HG03066 (cell line): ENCODE results near the gene IDI1.
"Not testable (repeated sequence)": the region's sequence is repeated elsewhere in the genome, so short reads cannot be mapped to it uniquely, and the experiment has no call there.

Source experiments
- ATAC-seq: cut with Tn5 transposase; IDR thresholded peaks from one replicate; pipeline ENCODE4 v1.9.1; 2021; ENCODE audit warnings: low read depth; ENCODE audit not compliant: unreplicated experiment

Gene IDI1

DNA sequence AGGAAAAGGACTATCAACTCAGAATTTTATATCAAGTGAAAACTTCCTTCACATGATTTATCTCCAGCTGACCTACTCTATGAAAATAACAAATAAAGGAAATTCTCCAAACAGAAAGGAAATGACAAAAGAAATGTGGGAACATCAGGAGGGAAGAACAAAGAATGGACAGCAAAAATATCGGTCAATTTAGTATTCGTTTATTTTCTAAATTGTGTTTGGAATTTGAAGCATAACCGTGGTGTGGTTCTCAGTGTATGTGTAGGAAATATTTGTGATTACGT is 16.0 kb upstream of the IDI1 start:
- no peak for ATAC-seq

GRCh38 chr10:1063232-1063865 is 14.4 kb upstream of the IDI1 start:
- no peak for ATAC-seq

DNA sequence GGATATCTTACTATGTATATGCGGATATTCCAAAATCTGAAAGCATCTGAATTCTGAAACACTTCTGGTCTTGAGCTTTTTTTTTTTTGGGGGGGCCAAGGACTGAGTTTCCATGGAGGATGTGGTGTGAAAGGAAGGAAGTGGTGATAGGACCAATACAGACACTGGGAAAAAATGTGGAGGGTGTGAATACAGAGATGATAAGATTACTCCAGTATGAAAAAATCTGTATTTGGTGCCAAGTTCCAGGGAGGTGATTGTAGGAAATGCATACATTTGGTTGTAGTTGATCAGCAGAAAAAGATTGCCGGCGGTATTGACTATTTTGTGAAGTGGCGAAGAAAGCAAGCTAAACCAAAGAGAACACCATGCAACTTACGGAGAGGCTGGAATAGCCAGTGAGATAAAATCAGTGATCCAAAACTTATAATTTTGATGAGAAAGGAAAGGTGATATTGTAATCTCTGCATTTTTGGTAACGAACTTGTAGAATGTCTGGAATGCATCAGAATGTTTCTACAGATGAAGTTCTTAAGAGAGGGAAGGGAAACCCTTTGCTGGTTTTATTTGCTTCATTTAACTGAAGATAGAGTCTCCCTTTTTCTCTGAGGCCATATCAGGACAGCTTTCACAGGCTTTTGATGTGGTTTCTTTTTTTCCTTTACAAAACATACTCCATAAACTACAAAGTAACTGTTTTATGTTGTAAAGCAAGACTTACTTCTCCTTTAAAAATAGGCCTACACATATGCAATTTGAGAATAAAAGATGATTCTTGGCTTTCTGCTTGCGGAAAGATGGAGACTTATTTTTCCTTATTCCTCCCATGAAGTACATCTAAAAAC is 13.2 kb upstream of the IDI1 start:
- ATAC-seq: no peak

- no peak for ATAC-seq
Measured at GRCh38 chr10:1059902-1060301, 11.0 kb upstream of the IDI1 start.

- no peak for ATAC-seq
Measured at GRCh38 chr10:1058017-1058416, 9.1 kb upstream of the IDI1 start.

GRCh38 chr10:1057106-1057657 is 8.3 kb upstream of the IDI1 start:
- no peak for ATAC-seq

DNA sequence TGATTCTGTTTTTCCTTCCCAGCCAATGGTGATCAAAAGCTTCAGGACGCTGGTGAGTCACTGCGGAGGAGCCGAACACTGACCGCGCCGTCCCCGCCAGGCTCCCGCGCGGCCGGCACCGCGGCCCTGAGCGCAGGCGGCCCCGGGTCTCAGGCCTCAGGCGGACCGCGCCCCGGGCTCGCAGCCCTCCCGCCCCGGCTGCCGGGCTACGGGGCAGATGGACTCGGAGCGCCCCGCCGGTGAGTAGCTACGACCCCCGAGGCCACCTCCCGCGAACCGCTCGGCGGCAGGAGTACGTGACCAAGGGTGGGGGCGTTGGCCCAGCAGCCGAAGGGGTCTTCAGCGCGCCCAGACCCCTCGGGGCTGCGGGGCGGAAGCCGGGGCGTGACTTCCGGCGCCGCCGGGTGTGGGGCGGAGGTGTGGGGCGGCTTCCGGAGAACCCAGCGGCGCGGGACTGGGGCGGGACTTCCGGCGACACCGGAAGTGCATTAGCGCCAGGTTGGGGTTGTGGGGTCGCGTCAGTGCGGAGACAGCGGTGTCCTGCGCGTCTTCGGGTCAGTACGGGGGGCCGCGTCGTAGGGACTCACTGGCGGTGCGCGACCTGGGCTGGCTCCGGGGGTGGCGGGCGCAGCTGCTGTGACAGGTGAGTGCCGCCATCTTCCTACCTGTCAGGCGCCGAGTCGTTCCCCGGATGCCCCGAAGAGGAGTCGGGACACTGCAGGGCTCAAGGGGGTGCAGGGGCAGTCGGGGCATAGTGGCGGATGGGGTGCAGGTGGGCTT is 7.6 kb upstream of the IDI1 start, which contains the start of gene WDR37:
Gene WDR37 (plus strand): TSS at position 60 of the 780 bp plus-strand sequence. CDS start 15,771 bp downstream, outside the sequence.
- ATAC-seq: peak; percentile 93

DNA sequence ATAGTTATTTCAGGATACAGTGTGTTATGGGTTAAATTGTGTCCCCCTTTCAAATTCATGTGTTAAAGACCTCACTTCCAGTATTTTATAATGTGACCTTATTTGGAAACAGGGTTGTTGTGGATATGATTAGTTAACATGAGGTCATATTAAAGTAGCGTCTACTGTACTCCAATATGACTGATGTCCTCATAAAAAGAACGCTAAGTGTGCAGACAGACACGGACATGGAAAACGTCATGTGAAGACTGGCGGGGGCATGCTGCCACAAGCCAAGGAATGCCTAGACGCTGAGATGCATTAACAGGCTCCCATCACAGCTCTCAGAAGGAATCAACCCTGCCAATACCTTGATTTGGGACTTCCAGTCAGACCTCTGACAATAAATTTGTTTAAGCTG is 5.8 kb upstream of the IDI1 start:
- ATAC-seq: no peak

- ATAC-seq: no peak
Measured at GRCh38 chr10:1050554-1050953, 1.6 kb upstream of the IDI1 start.

GRCh38 chr10:1050145-1050544 is 1.2 kb upstream of the IDI1 start:
- no peak for ATAC-seq

GRCh38 chr10:1049425-1049958 is 573 bp upstream of the IDI1 start:
- peak; percentile 1 for ATAC-seq

- no peak for ATAC-seq
Measured at GRCh38 chr10:1048349-1048731, 579 bp downstream of the IDI1 start.

- ATAC-seq: no peak
Measured at GRCh38 chr10:1047937-1048336, 982 bp downstream of the IDI1 start.

GRCh38 chr10:1045415-1045814 is 3.5 kb downstream of the IDI1 start:
- ATAC-seq: no peak

- no peak for ATAC-seq
Measured at GRCh38 chr10:1044964-1045363, 4.0 kb downstream of the IDI1 start.

DNA sequence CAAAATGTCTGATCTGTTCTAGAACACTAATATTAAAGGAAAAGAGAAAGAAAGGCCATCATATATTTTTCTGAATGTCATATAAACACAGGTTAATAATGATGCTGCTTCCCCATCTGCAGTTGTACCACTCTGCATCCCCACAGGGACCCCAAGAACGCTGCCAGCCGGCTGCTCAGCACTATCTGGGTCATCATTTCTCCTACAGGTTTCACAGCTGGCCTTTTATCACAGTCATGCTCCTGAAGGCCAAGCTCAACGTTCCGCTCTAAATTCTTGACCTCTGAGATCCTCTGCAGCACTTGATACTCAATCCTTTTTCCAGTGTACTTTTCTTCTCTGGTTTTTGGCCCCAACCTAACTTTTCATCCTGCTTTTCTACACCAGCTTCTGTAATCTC is 4.8 kb downstream of the IDI1 start:
- ATAC-seq: no peak

- ATAC-seq: peak; percentile 61
Measured at GRCh38 chr10:1043532-1043995, 5.4 kb downstream of the IDI1 start.

GRCh38 chr10:1041514-1041913 is 7.4 kb downstream of the IDI1 start:
- ATAC-seq: no peak

GRCh38 chr10:1040133-1040532 is 8.8 kb downstream of the IDI1 start:
- no peak for ATAC-seq

DNA sequence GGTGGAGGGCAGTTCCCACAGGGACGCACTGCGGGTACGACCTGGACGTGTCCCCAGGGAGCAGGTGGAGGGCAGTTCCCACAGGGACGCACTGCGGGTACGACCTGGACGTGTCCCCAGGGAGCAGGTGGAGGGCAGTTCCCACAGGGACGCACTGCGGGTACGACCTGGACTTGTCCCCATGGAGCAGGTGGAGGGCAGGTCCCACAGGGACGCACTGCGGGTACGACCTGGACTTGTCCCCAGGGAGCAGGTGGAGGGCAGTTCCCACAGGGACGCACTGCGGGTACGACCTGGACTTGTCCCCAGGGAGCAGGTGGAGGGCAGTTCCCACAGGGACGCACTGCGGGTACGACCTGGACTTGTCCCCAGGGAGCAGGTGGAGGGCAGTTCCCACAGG is 10.2 kb downstream of the IDI1 start:
- ATAC-seq: not testable (repeated sequence)

DNA sequence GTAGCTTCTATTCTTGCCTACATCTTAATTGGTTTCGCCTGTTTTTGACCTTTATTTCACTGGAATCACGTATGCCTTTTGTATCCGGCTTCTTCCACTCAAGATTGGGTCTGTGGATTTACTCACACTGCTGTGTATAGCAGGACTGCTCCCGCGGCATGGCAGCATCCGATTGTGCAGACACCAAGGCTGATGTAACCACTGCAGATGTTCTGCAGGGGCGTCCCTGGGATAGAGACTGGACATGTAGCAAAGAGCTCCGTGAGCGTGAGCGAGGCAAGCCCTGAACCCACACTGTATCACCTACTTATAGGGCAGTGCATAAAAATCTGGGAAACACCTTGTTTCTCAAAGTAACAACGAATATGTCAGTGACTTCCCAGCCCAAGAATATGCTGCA is 11.8 kb downstream of the IDI1 start:
- no peak for ATAC-seq
